ENCODE data around the gene FAM32A. TPM values are rescaled to one million over a fixed set of nuclear protein-coding genes. Genes with fewer than 3 reads are reported as not detected.
"Not testable (repeated sequence)": the region's sequence is repeated elsewhere in the genome, so short reads cannot be mapped to it uniquely, and the experiment has no call there.

Gene FAM32A
- total RNA-seq, 4 donors from 2014 or later, result 73.0 to 106 (median 88.6) TPM

DNA sequence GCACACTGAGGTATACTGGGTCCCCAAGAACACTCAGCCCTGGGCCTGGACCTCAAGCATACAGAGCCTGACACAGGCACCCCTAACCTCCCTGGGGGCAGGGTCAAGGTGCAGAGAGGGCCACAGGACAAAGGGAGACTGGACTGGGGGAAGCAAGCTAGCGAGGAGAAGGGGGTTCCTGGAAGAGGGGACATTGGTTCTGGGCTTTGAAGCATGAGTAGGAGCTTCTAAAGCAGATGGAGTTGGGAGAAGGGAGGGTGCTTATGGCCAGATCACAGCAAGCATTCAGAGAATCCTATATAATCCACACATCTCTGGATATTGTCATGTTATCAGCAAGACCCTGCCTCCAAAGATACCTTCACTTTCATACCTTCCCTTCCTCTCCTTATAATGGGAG, 15.1 kb upstream of the FAM32A start:
- Histone ChIP-seq H3K36me3 (no peaks in the 10 kb centered on the region), H3K4me1 (no peaks in the 10 kb centered on the region), H3K4me3 (no peak overlapping the region), H3K9me3 (no peaks in the 10 kb centered on the region), H3K27me3 (no peaks in the 10 kb centered on the region), H3K27ac (no peak overlapping the region)
- TF ChIP-seq, protein P1, sequence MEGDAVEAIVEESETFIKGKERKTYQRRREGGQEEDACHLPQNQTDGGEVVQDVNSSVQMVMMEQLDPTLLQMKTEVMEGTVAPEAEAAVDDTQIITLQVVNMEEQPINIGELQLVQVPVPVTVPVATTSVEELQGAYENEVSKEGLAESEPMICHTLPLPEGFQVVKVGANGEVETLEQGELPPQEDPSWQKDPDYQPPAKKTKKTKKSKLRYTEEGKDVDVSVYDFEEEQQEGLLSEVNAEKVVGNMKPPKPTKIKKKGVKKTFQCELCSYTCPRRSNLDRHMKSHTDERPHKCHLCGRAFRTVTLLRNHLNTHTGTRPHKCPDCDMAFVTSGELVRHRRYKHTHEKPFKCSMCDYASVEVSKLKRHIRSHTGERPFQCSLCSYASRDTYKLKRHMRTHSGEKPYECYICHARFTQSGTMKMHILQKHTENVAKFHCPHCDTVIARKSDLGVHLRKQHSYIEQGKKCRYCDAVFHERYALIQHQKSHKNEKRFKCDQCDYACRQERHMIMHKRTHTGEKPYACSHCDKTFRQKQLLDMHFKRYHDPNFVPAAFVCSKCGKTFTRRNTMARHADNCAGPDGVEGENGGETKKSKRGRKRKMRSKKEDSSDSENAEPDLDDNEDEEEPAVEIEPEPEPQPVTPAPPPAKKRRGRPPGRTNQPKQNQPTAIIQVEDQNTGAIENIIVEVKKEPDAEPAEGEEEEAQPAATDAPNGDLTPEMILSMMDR (IDR thresholded peaks at IDR 0.05), result no peak
- in situ Hi-C loops (cut with MboI; ENCODE audit: low pct_ligation_motif_present in 1 of 4, low pct_unique_long_range_greater_than_20kb in 1 of 4, low sequenced_read_pairs in 3 of 4), result loop anchor here in 1 of 4 donors (10.0 kb wide), 1 partner anchor 125 kb away; no protein-coding TSS in a partner anchor
- WGBS, 2 donors (ENCODE audit: low coverage in 1 of 2), result 80 to 100% methylated on average over 1 of the region's 1 CpG
- intact Hi-C loops (cut with DNase I; ENCODE audit: low total_unique reads), result no loop called here
- no peak for DNase-seq

DNA sequence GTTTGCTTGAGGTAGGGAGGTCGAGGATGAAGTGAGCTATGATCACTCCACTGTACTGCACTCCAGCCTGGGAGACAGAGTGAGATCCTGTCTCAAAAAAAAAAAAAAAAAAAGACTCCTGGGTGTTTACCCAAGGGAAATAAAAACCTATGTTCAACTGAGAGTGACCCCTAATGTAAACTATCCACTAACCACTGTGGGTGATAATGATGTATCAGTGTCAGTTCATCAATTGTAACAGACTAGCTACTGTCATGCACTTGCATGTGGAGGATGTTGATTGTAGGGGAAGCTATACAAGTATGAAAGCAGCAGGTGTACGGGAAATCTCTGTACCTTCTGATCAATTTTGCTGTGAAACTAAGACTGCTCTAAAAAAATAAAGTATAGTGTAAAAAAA, 9.3 kb upstream of the FAM32A start:
- in situ Hi-C loops (cut with MboI; ENCODE audit: low pct_ligation_motif_present in 1 of 4, low pct_unique_long_range_greater_than_20kb in 1 of 4, low sequenced_read_pairs in 3 of 4), result loop anchor here (5.0 to 25.0 kb wide), 4 partner anchors 131 to 539 kb away; partner anchors contain the start of gene CYP4F3 (in 3 of the 4)
- TF ChIP-seq POLR2A (IDR thresholded peaks at IDR 0.05), result no peak
- TF ChIP-seq POLR2AphosphoS5 (IDR thresholded peaks at IDR 0.05), result no peak
- TF ChIP-seq, protein P1 (IDR thresholded peaks at IDR 0.05), result no peak
- no peak for TF ChIP-seq EP300 (IDR thresholded peaks at IDR 0.05; ENCODE audit: low read depth)
- Histone ChIP-seq H3K36me3 (no peaks in the 10 kb centered on the region), H3K4me1 (no peaks in the 10 kb centered on the region), H3K4me3 (no peak overlapping the region), H3K9me3 (no peaks in the 10 kb centered on the region), H3K27ac (peak overlapping the region in 1 of 4 donors; percentile 30), H3K27me3 (no peaks in the 10 kb centered on the region)
- no peak for DNase-seq
- WGBS, 2 donors (ENCODE audit: low coverage in 1 of 2), result 50 to 67% methylated on average over 2 of the region's 2 CpGs
- intact Hi-C loops (cut with DNase I; ENCODE audit: low total_unique reads), result no loop called here

DNA sequence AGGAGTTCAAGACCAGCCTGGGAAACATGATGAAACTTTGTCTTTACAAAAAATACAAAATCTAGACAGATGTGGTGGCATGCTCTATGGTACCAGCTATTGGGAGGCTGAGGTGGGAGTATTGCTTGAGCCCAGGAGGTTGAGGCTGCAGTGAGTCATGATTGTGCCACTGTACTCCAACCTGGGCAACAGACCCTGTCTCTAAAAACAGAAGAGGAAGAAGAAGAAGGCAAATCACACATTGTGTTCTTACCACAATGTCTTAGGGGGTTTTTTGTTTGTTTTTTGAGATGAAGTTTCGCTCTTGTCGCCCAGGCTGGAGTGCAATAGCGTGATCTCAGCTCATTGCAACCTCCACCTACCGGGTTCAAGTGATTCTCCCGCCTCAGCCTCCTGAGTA, 6.3 kb upstream of the FAM32A start:
- in situ Hi-C loops (cut with MboI; ENCODE audit: low pct_ligation_motif_present in 1 of 4, low pct_unique_long_range_greater_than_20kb in 1 of 4, low sequenced_read_pairs in 3 of 4), result loop anchor here (5.0 to 25.0 kb wide), 4 partner anchors 134 to 542 kb away; partner anchors contain the start of gene CYP4F3 (in 3 of the 4)
- H3K9me3 ChIP-seq; H3K4me1 ChIP-seq; H3K27me3 ChIP-seq; H3K4me3 ChIP-seq; H3K36me3 ChIP-seq; intact Hi-C loops (cut with DNase I; ENCODE audit: low total_unique reads); DNase-seq; H3K27ac ChIP-seq: not testable (repeated sequence)
- WGBS, 2 donors (ENCODE audit: low coverage in 1 of 2), result 78% methylated on average over 5 of the region's 5 CpGs; no CpG with 5 or more reads in 1 of the 2 donors

DNA sequence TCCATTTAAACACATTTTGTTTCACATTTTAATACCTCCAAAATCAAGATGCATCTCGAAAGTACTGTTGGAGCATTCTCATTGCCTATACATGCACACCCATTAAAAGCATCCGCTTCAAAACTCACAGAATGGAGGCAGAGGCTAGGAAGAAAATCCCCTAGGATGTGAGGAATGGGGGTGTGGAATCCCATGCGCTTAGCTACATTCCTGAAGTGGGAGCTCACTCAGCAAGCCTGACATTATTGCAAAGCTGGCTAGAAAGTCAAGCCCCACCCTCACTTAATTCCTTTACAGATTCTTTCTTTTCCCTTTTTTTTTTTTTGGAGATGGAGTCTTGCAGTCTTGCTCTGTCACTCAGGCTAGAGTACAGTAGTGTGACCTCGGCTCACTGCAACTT, 4.6 kb upstream of the FAM32A start:
- H3K9me3 ChIP-seq, result no peaks in the 10 kb centered on the region
- peaks cover 0 to 12% (median 8%) of the 10 kb centered on the region in 4 donors for H3K4me1 ChIP-seq
- no peak for TF ChIP-seq POLR2AphosphoS5 (IDR thresholded peaks at IDR 0.05)
- no peak for TF ChIP-seq POLR2A (IDR thresholded peaks at IDR 0.05)
- TF ChIP-seq EP300 (IDR thresholded peaks at IDR 0.05; ENCODE audit: low read depth), result no peak
- TF ChIP-seq, protein P1 (IDR thresholded peaks at IDR 0.05), result no peak
- intact Hi-C loops (cut with DNase I; ENCODE audit: low total_unique reads) (loop anchor here (5.0 to 10.0 kb wide), 2 partner anchors 138 to 556 kb away; no protein-coding TSS in a partner anchor), in situ Hi-C loops (cut with MboI; ENCODE audit: low pct_ligation_motif_present in 1 of 4, low pct_unique_long_range_greater_than_20kb in 1 of 4, low sequenced_read_pairs in 3 of 4) (loop anchor here (10.0 to 25.0 kb wide), 5 partner anchors 126 to 556 kb away; partner anchors contain the start of gene CYP4F3 (in 3 of the 4))
- no peaks in the 10 kb centered on the region for H3K36me3 ChIP-seq
- no peak for DNase-seq
- no peak overlapping the region for H3K4me3 ChIP-seq
- H3K27me3 ChIP-seq, result peaks cover 3% of the 10 kb centered on the region
- WGBS, 2 donors (ENCODE audit: low coverage in 1 of 2), result 50 to 60% methylated on average over 4 of the region's 4 CpGs
- no peak overlapping the region for H3K27ac ChIP-seq

Data from transverse colon (tissue), 4 donors.